Breast epithelium (tissue), 4 donors: ENCODE measurements around the gene OR2M2. TPM values are rescaled to one million over a fixed set of nuclear protein-coding genes. Genes with fewer than 3 reads are reported as not detected.

ENCODE experiments used
- DNase-seq, 2 donors: peaks; one replicate each; pipeline ENCODE4 v3.0.0-alpha.2; 2019; ENCODE audit warnings: low spot score in 2 of 2
- H3K27ac ChIP-seq, 2 donors: fragments of 200-600 bp; sonication (generic) in 1 of 2; one replicate each; pipeline ENCODE4 v1.5.1; 2016 to 2019; ENCODE audit warnings: mild to moderate bottlenecking in 1 of 2
- H3K27me3 ChIP-seq, 2 donors: fragments of 200-600 bp; sonication (generic) in 1 of 2; one replicate each; pipeline versions ENCODE4 v1.5.1 to v1.6.0; 2017 to 2019; ENCODE audit warnings: control low read depth in 1 of 2, mild to moderate bottlenecking in 1 of 2
- H3K36me3 ChIP-seq: fragments of 200-600 bp; one replicate; pipeline ENCODE4 v1.5.1; 2019
- H3K4me1 ChIP-seq, 2 donors: fragments of 200-600 bp; sonication (generic); one replicate each; pipeline ENCODE4 v1.5.1; 2016 to 2019; ENCODE audit warnings: control low read depth in 1 of 2
- H3K4me3 ChIP-seq, 3 donors: fragments of 200-600 bp; sonication (generic); 1 replicate in 2 of 3; 2 replicates in 1 of 3; pipeline ENCODE4 v1.5.1; 2016 to 2019; ENCODE audit warnings: mild to moderate bottlenecking in 3 of 3, moderate library complexity in 2 of 3
- H3K9me3 ChIP-seq, 2 donors: fragments of 200-600 bp; sonication (generic) in 1 of 2; one replicate each; pipeline ENCODE4 v1.5.1; 2016 to 2019; ENCODE audit warnings: control low read depth in 1 of 2
- CTCF ChIP-seq, 3 donors: fragments of 450-650 bp; IDR thresholded peaks; one replicate each; pipeline ENCODE4 v1.5.1; 2016 to 2017; ENCODE audit warnings: antibody characterized with exemption in 3 of 3, mild to moderate bottlenecking in 3 of 3, moderate library complexity in 3 of 3
- POLR2A ChIP-seq: fragments of 450-650 bp; IDR thresholded peaks from one replicate; pipeline ENCODE4 v1.6.1; 2016; ENCODE audit warnings: antibody characterized with exemption, mild to moderate bottlenecking, moderate library complexity
- POLR2AphosphoS5 ChIP-seq, 3 donors: sonication (generic); formaldehyde crosslinking; IDR thresholded peaks; one replicate each; pipeline ENCODE4 v1.6.1; 2017; ENCODE audit warnings: antibody characterized with exemption in 3 of 3
- intact Hi-C: fragments of 100-400 bp; cut with DNase I; formaldehyde crosslinking; loops from one replicate; pipeline ENCODE4 v1.15.1; 2023; ENCODE audit warnings: low total_unique reads
- total RNA-seq, 3 donors: library from RNA; depleted of rRNA; stranded (reverse); fragments of >200 nt; gene quantifications; one replicate each; pipeline ENCODE4 v1.1.0, GENCODE V29; 2016

Gene OR2M2, protein sequence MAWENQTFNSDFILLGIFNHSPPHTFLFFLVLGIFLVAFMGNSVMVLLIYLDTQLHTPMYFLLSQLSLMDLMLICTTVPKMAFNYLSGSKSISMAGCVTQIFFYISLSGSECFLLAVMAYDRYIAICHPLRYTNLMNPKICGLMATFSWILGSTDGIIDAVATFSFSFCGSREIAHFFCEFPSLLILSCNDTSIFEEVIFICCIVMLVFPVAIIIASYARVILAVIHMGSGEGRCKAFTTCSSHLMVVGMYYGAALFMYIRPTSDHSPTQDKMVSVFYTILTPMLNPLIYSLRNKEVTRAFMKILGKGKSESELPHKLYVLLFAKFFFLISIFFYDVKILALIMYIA
- total RNA-seq: not detected

DNA sequence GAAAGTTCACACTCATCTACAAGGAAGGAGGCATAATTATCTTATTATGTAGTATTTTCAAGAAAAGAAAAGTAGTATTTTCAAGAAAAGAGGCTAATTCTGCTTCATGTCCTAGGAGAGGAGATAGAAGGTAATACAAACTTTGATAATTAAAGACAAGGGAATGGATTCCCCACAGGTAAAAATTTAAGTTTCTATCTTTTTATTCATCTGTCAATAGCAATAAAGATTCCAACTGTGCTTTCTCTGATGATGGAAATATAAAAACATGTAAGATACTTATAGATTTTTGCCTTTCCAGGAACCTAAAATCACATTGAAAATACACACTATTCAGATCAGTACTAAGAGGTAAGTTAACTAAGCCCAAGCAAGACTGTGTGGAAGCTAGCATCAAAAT is at the start of gene OR2M2:
Gene OR2M2 (plus strand): TSS at position 301 of the 400 bp plus-strand sequence. CDS start 5,165 bp downstream, outside the sequence.
- DNase-seq: no peak
- intact Hi-C loops: no loop called here
- TF ChIP-seq POLR2AphosphoS5 (IDR thresholded peaks at IDR 0.05): no peak
- TF ChIP-seq POLR2A: no peak
- TF ChIP-seq CTCF (IDR thresholded peaks at IDR 0.05): no peak

DNA sequence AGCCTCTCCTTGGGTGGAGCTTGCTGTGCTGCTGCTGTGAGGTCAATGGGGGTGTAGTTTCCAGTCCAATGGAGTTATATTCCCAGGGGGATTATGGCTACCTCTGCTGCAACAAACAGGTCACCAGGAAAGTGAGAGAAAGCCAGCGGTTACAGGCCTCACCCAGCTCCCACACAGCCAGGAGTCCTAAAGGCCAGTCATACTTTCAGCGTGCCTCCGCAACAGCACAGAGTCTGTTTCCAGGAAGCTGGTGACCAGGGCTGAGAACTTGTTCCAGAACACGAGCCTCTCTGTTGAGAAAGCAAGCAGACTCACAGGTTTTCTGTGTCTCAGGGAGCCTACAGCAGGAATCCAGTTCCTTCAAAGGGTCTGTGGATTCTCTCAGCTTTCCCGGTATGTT is 47.0 kb upstream of the OR2M2 start:
- Histone ChIP-seq H3K4me1 (no peaks in the 10 kb centered on the region), H3K27me3 (no peaks in the 10 kb centered on the region), H3K36me3 (no peaks in the 10 kb centered on the region), H3K9me3 (peaks cover 9 to 19% of the 10 kb centered on the region in 2 donors), H3K27ac (no peak overlapping the region), H3K4me3 (no peak overlapping the region)
- DNase-seq: no peak
- TF ChIP-seq POLR2AphosphoS5 (IDR thresholded peaks at IDR 0.05): no peak
- no peak for TF ChIP-seq CTCF (IDR thresholded peaks at IDR 0.05)
- TF ChIP-seq POLR2A: no peak
- intact Hi-C loops: no loop called here

More for the DNA sequence above, at the start of gene OR2M2:
- no peak within 1 kb of the TSS for H3K4me3 ChIP-seq
- H3K27ac ChIP-seq: no peak within 1 kb of the TSS
- H3K4me1 ChIP-seq: no peaks in the 10 kb centered on the region
- no peaks in the 10 kb centered on the region for H3K27me3 ChIP-seq
- H3K36me3 ChIP-seq: no peaks in the 10 kb centered on the region
- H3K9me3 ChIP-seq: no peaks in the 10 kb centered on the region

DNA sequence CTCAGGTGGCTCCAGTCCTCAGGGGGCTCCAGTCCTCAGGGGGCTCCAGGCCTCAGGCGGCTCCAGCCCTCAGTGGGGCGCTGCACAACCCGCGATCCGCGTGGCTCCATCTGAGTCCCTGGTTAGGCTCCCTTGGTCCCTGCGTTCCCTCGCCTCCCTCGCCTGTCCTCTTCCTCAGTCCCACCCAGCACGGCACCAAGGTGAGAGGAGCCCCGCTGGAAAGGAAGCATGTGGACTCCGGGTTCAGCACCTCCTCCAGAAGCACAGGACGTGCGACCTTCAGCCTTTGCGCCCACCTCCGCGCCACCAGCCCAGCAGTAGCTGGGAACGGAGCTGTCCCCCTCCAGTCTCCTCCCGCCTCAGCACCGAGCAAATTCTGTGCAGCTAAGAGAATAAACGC is 37.8 kb upstream of the OR2M2 start:
- Histone ChIP-seq H3K4me1 (no peaks in the 10 kb centered on the region), H3K36me3 (no peaks in the 10 kb centered on the region), H3K27me3 (no peaks in the 10 kb centered on the region), H3K9me3 (peaks cover 0 to 18% of the 10 kb centered on the region in 2 donors), H3K4me3 (no peak overlapping the region), H3K27ac (no peak overlapping the region)
- intact Hi-C loops: no loop called here
- no peak for DNase-seq
- TF ChIP-seq POLR2A: no peak
- TF ChIP-seq CTCF (IDR thresholded peaks at IDR 0.05): no peak
- TF ChIP-seq POLR2AphosphoS5 (IDR thresholded peaks at IDR 0.05): no peak

GRCh38 chr1:248140846-248141245 is 33.8 kb upstream of the OR2M2 start:
- Histone ChIP-seq H3K36me3 (no peaks in the 10 kb centered on the region), H3K4me1 (no peaks in the 10 kb centered on the region), H3K4me3 (no peak overlapping the region), H3K9me3 (peaks cover 0 to 5% of the 10 kb centered on the region in 2 donors), H3K27me3 (no peaks in the 10 kb centered on the region), H3K27ac (no peak overlapping the region)
- no peak for DNase-seq
- TF ChIP-seq CTCF (IDR thresholded peaks at IDR 0.05) (no peak), POLR2AphosphoS5 (IDR thresholded peaks at IDR 0.05) (no peak), POLR2A (no peak)
- intact Hi-C loops: no loop called here

- Histone ChIP-seq H3K4me3 (no peak overlapping the region), H3K4me1 (no peaks in the 10 kb centered on the region), H3K36me3 (no peaks in the 10 kb centered on the region), H3K9me3 (peaks cover 5 to 8% of the 10 kb centered on the region in 2 donors), H3K27ac (no peak overlapping the region), H3K27me3 (no peaks in the 10 kb centered on the region)
- DNase-seq: no peak
- intact Hi-C loops: no loop called here
- TF ChIP-seq POLR2AphosphoS5 (IDR thresholded peaks at IDR 0.05): no peak
- no peak for TF ChIP-seq CTCF (IDR thresholded peaks at IDR 0.05)
- no peak for TF ChIP-seq POLR2A
Observed at GRCh38 chr1:248143311-248143710, 31.3 kb upstream of the OR2M2 start.
